HEK293T (cell line): ENCODE measurements around the gene TSPAN18.

Source experiments
- BHLHE40 ChIP-seq: fragments of 450-650 bp; IDR thresholded peaks from 2 replicates; pipeline ENCODE4 v1.6.1; 2016; ENCODE audit warnings: mild to moderate bottlenecking, moderate library complexity, borderline replicate concordance
- L3MBTL2 ChIP-seq: fragments of 450-650 bp; conservative IDR thresholded peaks from 2 replicates; pipeline ENCODE4 v1.6.1; 2016; ENCODE audit warnings: mild to moderate bottlenecking
- PKNOX1 ChIP-seq: fragments of 450-650 bp; IDR thresholded peaks from 2 replicates; pipeline ENCODE4 v1.6.1; 2016

- TF ChIP-seq PKNOX1 (no peak), BHLHE40 (no peak), L3MBTL2 (no peak)
Measured at GRCh38 chr11:44732564-44732963, 5.8 kb downstream of the TSPAN18 start.
